ENCODE results near the gene MYOG. TPM values are rescaled to one million over a fixed set of nuclear protein-coding genes. Genes with fewer than 3 reads are reported as not detected.

The MYOG gene
- total RNA-seq, 1 experiment from 2014 or later, result not detected

GRCh38 chr1:203052601-203053000, 33.2 kb downstream of the MYOG start:
- no peak overlapping the region for H3K4ac ChIP-seq (ENCODE audit: low read depth, low read length)
- H3K27me3 Mint-ChIP-seq (ENCODE audit: low read depth), result no peaks in the 10 kb centered on the region; the same call in 1 of the 2 replicates
- H3K18ac ChIP-seq (ENCODE audit: insufficient read length, low read depth, low read length), result no peak overlapping the region
- DNase-seq, result no peak
- H3K27me3 ChIP-seq (ENCODE audit: insufficient read depth, low read length), result no peaks in the 10 kb centered on the region
- no peak overlapping the region for H3K56ac ChIP-seq (ENCODE audit: insufficient read length, low read depth, low read length)
- no peak overlapping the region for H2AFZ ChIP-seq (ENCODE audit: low read length)
- H3K14ac ChIP-seq (ENCODE audit: insufficient read depth, low read length), result no peak overlapping the region
- H3K4me1 Mint-ChIP-seq, result peaks cover 41 to 68% of the 10 kb centered on the region in 2 experiments
- no peak overlapping the region for H3K4me3 Mint-ChIP-seq
- H3K23me2 ChIP-seq (ENCODE audit: insufficient read length, low read depth, low read length, poor library complexity, severe bottlenecking), result no peaks in the 10 kb centered on the region
- no peak overlapping the region for H3K23ac ChIP-seq (ENCODE audit: insufficient read length, low read depth, low read length)
- H3K27ac ChIP-seq (ENCODE audit: insufficient read length, low read depth, low read length), result no peak overlapping the region
- no peaks in the 10 kb centered on the region for H3K9me3 Mint-ChIP-seq
- no peak overlapping the region for H4K5ac ChIP-seq (ENCODE audit: insufficient read length, low read depth, low read length)
- H4K20me1 ChIP-seq (ENCODE audit: control insufficient read depth, insufficient read depth, insufficient read length), result no peaks in the 10 kb centered on the region
- no peak overlapping the region for H2BK20ac ChIP-seq (ENCODE audit: low read depth, low read length, poor library complexity, severe bottlenecking)
- no peaks in the 10 kb centered on the region for H3K79me1 ChIP-seq (ENCODE audit: insufficient read depth, low read depth, low read length, poor library complexity, severe bottlenecking)
- no peak overlapping the region for H4K8ac ChIP-seq (replicated peaks; ENCODE audit: insufficient read length, low read depth, low read length)
- H4K91ac ChIP-seq (ENCODE audit: insufficient read length, low read depth, low read length), result no peak overlapping the region
- H2AK5ac ChIP-seq (ENCODE audit: insufficient read length, low read length), result no peak overlapping the region
- no peak for TF ChIP-seq CTCF (conservative IDR thresholded peaks at IDR 0.05)
- H3K9ac ChIP-seq (ENCODE audit: extremely low read depth, insufficient read length, low read length), result no peak overlapping the region
- H3K4me2 ChIP-seq (ENCODE audit: insufficient read depth, insufficient read length, low read length), result no peak overlapping the region
- peaks cover 4% of the 10 kb centered on the region; the same call in 1 of the 2 replicates for H3K4me1 ChIP-seq (ENCODE audit: insufficient read depth, low read length)
- no peaks in the 10 kb centered on the region for H3K79me2 ChIP-seq (ENCODE audit: insufficient read depth, low read length)
- H2BK5ac ChIP-seq (ENCODE audit: insufficient read length, low read length), result no peak overlapping the region
- no peaks in the 10 kb centered on the region for H3K9me3 ChIP-seq (ENCODE audit: control insufficient read depth, low read depth, low read length)
- H2BK15ac ChIP-seq (ENCODE audit: low read depth, low read length), result no peak overlapping the region
- H3T11ph ChIP-seq (ENCODE audit: low read length), result no peak overlapping the region
- H3K36me3 Mint-ChIP-seq (ENCODE audit: insufficient read depth in 1 of 3, low read depth in 3 of 3), result peaks cover 0 to 28% (median 4%) of the 10 kb centered on the region in 3 experiments; a peak in 3 of 7 replicates
- no peak overlapping the region for H3K27ac Mint-ChIP-seq
- no peak overlapping the region for H2BK12ac ChIP-seq (ENCODE audit: insufficient read length, low read depth, low read length)
- no peak overlapping the region for H2BK120ac ChIP-seq (ENCODE audit: low read depth, low read length, poor library complexity, severe bottlenecking)
- no CpG with 5 or more reads among the region's 3 CpGs for WGBS (ENCODE audit: extremely low coverage, insufficient read length, low lambda C conversion rate)
